Measurements from ENCODE around the gene SLC12A7. TPM values are rescaled to one million over a fixed set of nuclear protein-coding genes. Genes with fewer than 3 reads are reported as not detected.
"Not testable (repeated sequence)": the region's sequence is repeated elsewhere in the genome, so short reads cannot be mapped to it uniquely, and the experiment has no call there.

Gene SLC12A7
- total RNA-seq, 2 experiments from 2014 or later: 101 to 111 TPM

GRCh38 chr5:1088031-1088430 lies 23.8 kb downstream of the SLC12A7 start:
- no peak for DNase-seq
- ChIA-PET CTCF (no interaction called here), POLR2A (no interaction called here)
- no peaks in the 10 kb centered on the region for H3K9me3 Mint-ChIP-seq (ENCODE audit: insufficient read depth)
- no peaks in the 10 kb centered on the region for H3K27me3 Mint-ChIP-seq (ENCODE audit: low read depth)
- no peak overlapping the region for H3K27ac Mint-ChIP-seq
- H3K36me3 Mint-ChIP-seq (ENCODE audit: low read depth): peaks cover 47% of the 10 kb centered on the region
- no peaks in the 10 kb centered on the region for H3K4me1 Mint-ChIP-seq (ENCODE audit: low read depth)
- no peak overlapping the region for H3K4me3 Mint-ChIP-seq
- no peak for ATAC-seq

GRCh38 chr5:1087428-1087827 lies 24.4 kb downstream of the SLC12A7 start:
- Mint-ChIP-seq H3K27ac (no peak overlapping the region), H3K4me3 (no peak overlapping the region), H3K4me1 (ENCODE audit: low read depth) (no peaks in the 10 kb centered on the region), H3K9me3 (ENCODE audit: insufficient read depth) (no peaks in the 10 kb centered on the region), H3K36me3 (ENCODE audit: low read depth) (peaks cover 43% of the 10 kb centered on the region), H3K27me3 (ENCODE audit: low read depth) (no peaks in the 10 kb centered on the region)
- ATAC-seq (no peak), DNase-seq (no peak)
- POLR2A ChIA-PET: no interaction called here
- CTCF ChIA-PET: no interaction called here

GRCh38 chr5:1086871-1087270 lies 25.0 kb downstream of the SLC12A7 start:
- Mint-ChIP-seq H3K9me3 (ENCODE audit: insufficient read depth) (no peaks in the 10 kb centered on the region), H3K36me3 (ENCODE audit: low read depth) (peaks cover 41% of the 10 kb centered on the region), H3K27me3 (ENCODE audit: low read depth) (no peaks in the 10 kb centered on the region), H3K4me3 (no peak overlapping the region), H3K4me1 (ENCODE audit: low read depth) (no peaks in the 10 kb centered on the region), H3K27ac (no peak overlapping the region)
- ATAC-seq (no peak), DNase-seq (no peak)
- ChIA-PET CTCF (no interaction called here), POLR2A (no interaction called here)

- Mint-ChIP-seq H3K27me3 (ENCODE audit: low read depth) (no peaks in the 10 kb centered on the region), H3K4me3 (no peak overlapping the region), H3K27ac (no peak overlapping the region), H3K4me1 (ENCODE audit: low read depth) (no peaks in the 10 kb centered on the region), H3K36me3 (ENCODE audit: low read depth) (peaks cover 44% of the 10 kb centered on the region), H3K9me3 (ENCODE audit: insufficient read depth) (no peaks in the 10 kb centered on the region)
- no peak for ATAC-seq
- POLR2A ChIA-PET: no interaction called here
- no peak for DNase-seq
- CTCF ChIA-PET: no interaction called here
Observed at GRCh38 chr5:1086137-1086536, 25.7 kb downstream of the SLC12A7 start.

GRCh38 chr5:1085391-1085790 lies 26.5 kb downstream of the SLC12A7 start:
- Mint-ChIP-seq H3K9me3 (ENCODE audit: insufficient read depth) (no peaks in the 10 kb centered on the region), H3K27ac (no peak overlapping the region), H3K27me3 (ENCODE audit: low read depth) (no peaks in the 10 kb centered on the region), H3K4me1 (ENCODE audit: low read depth) (no peaks in the 10 kb centered on the region), H3K4me3 (no peak overlapping the region), H3K36me3 (ENCODE audit: low read depth) (peaks cover 47% of the 10 kb centered on the region)
- DNase-seq (no peak), ATAC-seq (no peak)
- CTCF ChIA-PET: no interaction called here
- POLR2A ChIA-PET: no interaction called here

- H3K36me3 Mint-ChIP-seq (ENCODE audit: low read depth): peaks cover 46% of the 10 kb centered on the region
- no peaks in the 10 kb centered on the region for H3K4me1 Mint-ChIP-seq (ENCODE audit: low read depth)
- no peaks in the 10 kb centered on the region for H3K27me3 Mint-ChIP-seq (ENCODE audit: low read depth)
- CTCF ChIA-PET: no interaction called here
- H3K4me3 Mint-ChIP-seq: no peak overlapping the region
- DNase-seq (no peak), ATAC-seq (no peak)
- no peak overlapping the region for H3K27ac Mint-ChIP-seq
- H3K9me3 Mint-ChIP-seq (ENCODE audit: insufficient read depth): no peaks in the 10 kb centered on the region
- POLR2A ChIA-PET: no interaction called here
Observed at GRCh38 chr5:1083823-1084605, 27.8 kb downstream of the SLC12A7 start.

- POLR2A ChIA-PET; H3K9me3 Mint-ChIP-seq (ENCODE audit: insufficient read depth); H3K27ac Mint-ChIP-seq; H3K4me1 Mint-ChIP-seq (ENCODE audit: low read depth); H3K27me3 Mint-ChIP-seq (ENCODE audit: low read depth); DNase-seq; H3K4me3 Mint-ChIP-seq; ATAC-seq; CTCF ChIA-PET: not testable (repeated sequence)
- H3K36me3 Mint-ChIP-seq (ENCODE audit: low read depth): peaks cover 48% of the 10 kb centered on the region
Observed at GRCh38 chr5:1083026-1083425, 28.8 kb downstream of the SLC12A7 start.

GRCh38 chr5:1081519-1081918 lies 30.3 kb downstream of the SLC12A7 start:
- Mint-ChIP-seq H3K4me1 (ENCODE audit: low read depth) (no peaks in the 10 kb centered on the region), H3K27me3 (ENCODE audit: low read depth) (no peaks in the 10 kb centered on the region), H3K4me3 (no peak overlapping the region), H3K9me3 (ENCODE audit: insufficient read depth) (no peaks in the 10 kb centered on the region), H3K36me3 (ENCODE audit: low read depth) (peaks cover 45% of the 10 kb centered on the region), H3K27ac (no peak overlapping the region)
- POLR2A ChIA-PET: no interaction called here
- ATAC-seq (no peak), DNase-seq (no peak)
- CTCF ChIA-PET: no interaction called here

- no peak for DNase-seq
- no peaks in the 10 kb centered on the region for H3K9me3 Mint-ChIP-seq (ENCODE audit: insufficient read depth)
- peaks cover 44% of the 10 kb centered on the region for H3K36me3 Mint-ChIP-seq (ENCODE audit: low read depth)
- ChIA-PET POLR2A (interaction anchor here (0.9 kb wide), 1 partner anchor 188 kb away, joined by 3 read pairs; the partner anchor contains the start of genes BRD9 and TRIP13), CTCF (no interaction called here)
- no peaks in the 10 kb centered on the region for H3K4me1 Mint-ChIP-seq (ENCODE audit: low read depth)
- H3K4me3 Mint-ChIP-seq: no peak overlapping the region
- ATAC-seq: no peak
- no peaks in the 10 kb centered on the region for H3K27me3 Mint-ChIP-seq (ENCODE audit: low read depth)
- H3K27ac Mint-ChIP-seq: no peak overlapping the region
Observed at GRCh38 chr5:1080432-1080831, 31.4 kb downstream of the SLC12A7 start.

GRCh38 chr5:1079961-1080360 lies 31.9 kb downstream of the SLC12A7 start:
- no peak overlapping the region for H3K27ac Mint-ChIP-seq
- CTCF ChIA-PET: no interaction called here

GRCh38 chr5:1079486-1079885 lies 32.4 kb downstream of the SLC12A7 start:
- H3K4me1 Mint-ChIP-seq (ENCODE audit: low read depth): no peaks in the 10 kb centered on the region
- CTCF ChIA-PET: no interaction called here
- H3K4me3 Mint-ChIP-seq: no peak overlapping the region
- H3K27ac Mint-ChIP-seq: no peak overlapping the region
- no peaks in the 10 kb centered on the region for H3K27me3 Mint-ChIP-seq (ENCODE audit: low read depth)
- H3K9me3 Mint-ChIP-seq (ENCODE audit: insufficient read depth): no peaks in the 10 kb centered on the region
- DNase-seq (no peak), ATAC-seq (no peak)
- H3K36me3 Mint-ChIP-seq (ENCODE audit: low read depth): peaks cover 40% of the 10 kb centered on the region
- POLR2A ChIA-PET: no interaction called here

More at GRCh38 chr5:1079961-1080360, 31.9 kb downstream of the SLC12A7 start:
- Mint-ChIP-seq H3K36me3 (ENCODE audit: low read depth) (peaks cover 44% of the 10 kb centered on the region), H3K27me3 (ENCODE audit: low read depth) (no peaks in the 10 kb centered on the region), H3K9me3 (ENCODE audit: insufficient read depth) (no peaks in the 10 kb centered on the region), H3K4me1 (ENCODE audit: low read depth) (no peaks in the 10 kb centered on the region), H3K4me3 (no peak overlapping the region)
- POLR2A ChIA-PET: interaction anchor here (0.9 kb wide), 1 partner anchor 187 kb away, joined by 3 read pairs; the partner anchor contains the start of genes BRD9 and TRIP13
- no peak for DNase-seq
- ATAC-seq: no peak

- ATAC-seq (no peak), DNase-seq (no peak)
- Mint-ChIP-seq H3K4me3 (no peak overlapping the region), H3K36me3 (ENCODE audit: low read depth) (peaks cover 35% of the 10 kb centered on the region), H3K27me3 (ENCODE audit: low read depth) (no peaks in the 10 kb centered on the region), H3K27ac (no peak overlapping the region), H3K9me3 (ENCODE audit: insufficient read depth) (no peaks in the 10 kb centered on the region), H3K4me1 (ENCODE audit: low read depth) (no peaks in the 10 kb centered on the region)
- ChIA-PET POLR2A (no interaction called here), CTCF (no interaction called here)
Observed at GRCh38 chr5:1078851-1079250, 33.0 kb downstream of the SLC12A7 start.

GRCh38 chr5:1078206-1078605 lies 33.7 kb downstream of the SLC12A7 start:
- Mint-ChIP-seq H3K36me3 (ENCODE audit: low read depth) (peaks cover 33% of the 10 kb centered on the region), H3K4me3 (no peak overlapping the region), H3K4me1 (ENCODE audit: low read depth) (no peaks in the 10 kb centered on the region), H3K27ac (no peak overlapping the region), H3K9me3 (ENCODE audit: insufficient read depth) (no peaks in the 10 kb centered on the region), H3K27me3 (ENCODE audit: low read depth) (no peaks in the 10 kb centered on the region)
- ATAC-seq (no peak), DNase-seq (no peak)
- CTCF ChIA-PET: no interaction called here
- POLR2A ChIA-PET: no interaction called here
